WTC11 (cell line): ENCODE measurements around the gene FLT4.

Experiments used
- E2F5 ChIP-seq: sonication (generic); formaldehyde crosslinking; IDR thresholded peaks from 2 replicates; pipeline ENCODE4 v1.8.1; 2022; ENCODE audit warnings: mild to moderate bottlenecking, moderate library complexity, missing genetic modification reagents
- ESRRA ChIP-seq: sonication (generic); formaldehyde crosslinking; IDR thresholded peaks from 2 replicates; pipeline ENCODE4 v1.8.1; 2022; ENCODE audit warnings: mild to moderate bottlenecking, missing genetic modification reagents, borderline replicate concordance
- JUN ChIP-seq: sonication (generic); formaldehyde crosslinking; IDR thresholded peaks from 2 replicates; pipeline ENCODE4 v1.8.0; 2023; ENCODE audit warnings: mild to moderate bottlenecking, missing genetic modification reagents
- ZBTB43 ChIP-seq: sonication (generic); formaldehyde crosslinking; IDR thresholded peaks from 2 replicates; pipeline ENCODE4 v1.8.1; 2023; ENCODE audit warnings: mild to moderate bottlenecking, missing genetic modification reagents
- ZNF121 ChIP-seq: sonication (generic); formaldehyde crosslinking; IDR thresholded peaks from 2 replicates; pipeline ENCODE4 v1.8.0; 2023; ENCODE audit warnings: missing genetic modification reagents
- ZNF263 ChIP-seq: sonication (generic); formaldehyde crosslinking; IDR thresholded peaks from 2 replicates; pipeline ENCODE4 v1.8.1; 2022; ENCODE audit warnings: low read depth, mild to moderate bottlenecking, moderate library complexity, missing genetic modification reagents
- TF ChIP-seq, protein P1 (sequence below): fragments of 200-600 bp; IDR thresholded peaks from 2 replicates; pipeline ENCODE4 v1.8.0; 2022; ENCODE audit warnings: antibody characterized with exemption
- TF ChIP-seq, protein P2 (sequence below): sonication (generic); formaldehyde crosslinking; IDR thresholded peaks from 2 replicates; pipeline ENCODE4 v1.8.0; 2022; ENCODE audit warnings: mild to moderate bottlenecking, missing genetic modification reagents

DNA sequence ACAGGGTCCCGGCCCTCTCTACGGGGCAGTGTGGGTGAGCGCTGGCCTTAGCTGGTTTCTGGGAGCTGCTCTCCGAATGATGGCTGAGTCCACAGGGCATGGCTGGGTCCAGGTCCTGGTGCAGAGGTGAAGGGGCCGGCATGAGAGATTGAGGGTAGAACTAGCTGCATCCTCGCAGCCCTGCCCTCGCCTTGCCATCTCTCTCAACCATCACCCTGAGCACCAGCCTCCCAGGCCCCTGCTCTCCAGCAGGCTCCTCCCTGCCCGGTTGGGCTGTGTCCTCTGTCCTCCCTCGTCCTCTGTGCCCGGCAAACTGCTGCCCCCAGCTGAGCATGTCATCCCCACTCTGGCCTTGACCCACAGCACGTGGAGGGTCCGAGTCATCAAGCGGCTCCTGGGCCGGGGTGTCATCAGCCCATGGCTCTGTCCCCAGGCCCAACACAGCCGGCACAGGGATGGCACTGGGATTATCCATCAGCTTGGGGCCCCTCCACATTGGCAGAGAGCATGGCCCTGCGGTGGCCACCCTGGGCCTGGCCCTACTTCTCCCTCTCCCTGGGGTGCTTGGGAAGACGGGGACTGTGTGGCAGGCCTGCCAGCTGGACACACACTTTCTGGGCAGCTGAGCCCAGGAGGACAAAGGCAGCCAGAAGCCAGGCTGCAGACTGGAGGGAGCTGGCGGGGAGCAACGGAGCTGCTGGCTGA lies 8.4 kb downstream of the FLT4 start:
- TF ChIP-seq, protein P1, sequence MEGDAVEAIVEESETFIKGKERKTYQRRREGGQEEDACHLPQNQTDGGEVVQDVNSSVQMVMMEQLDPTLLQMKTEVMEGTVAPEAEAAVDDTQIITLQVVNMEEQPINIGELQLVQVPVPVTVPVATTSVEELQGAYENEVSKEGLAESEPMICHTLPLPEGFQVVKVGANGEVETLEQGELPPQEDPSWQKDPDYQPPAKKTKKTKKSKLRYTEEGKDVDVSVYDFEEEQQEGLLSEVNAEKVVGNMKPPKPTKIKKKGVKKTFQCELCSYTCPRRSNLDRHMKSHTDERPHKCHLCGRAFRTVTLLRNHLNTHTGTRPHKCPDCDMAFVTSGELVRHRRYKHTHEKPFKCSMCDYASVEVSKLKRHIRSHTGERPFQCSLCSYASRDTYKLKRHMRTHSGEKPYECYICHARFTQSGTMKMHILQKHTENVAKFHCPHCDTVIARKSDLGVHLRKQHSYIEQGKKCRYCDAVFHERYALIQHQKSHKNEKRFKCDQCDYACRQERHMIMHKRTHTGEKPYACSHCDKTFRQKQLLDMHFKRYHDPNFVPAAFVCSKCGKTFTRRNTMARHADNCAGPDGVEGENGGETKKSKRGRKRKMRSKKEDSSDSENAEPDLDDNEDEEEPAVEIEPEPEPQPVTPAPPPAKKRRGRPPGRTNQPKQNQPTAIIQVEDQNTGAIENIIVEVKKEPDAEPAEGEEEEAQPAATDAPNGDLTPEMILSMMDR: no peak
- no peak for TF ChIP-seq ZNF121
- TF ChIP-seq E2F5 (CRISPR knock-in tag): no peak
- TF ChIP-seq, protein P2, sequence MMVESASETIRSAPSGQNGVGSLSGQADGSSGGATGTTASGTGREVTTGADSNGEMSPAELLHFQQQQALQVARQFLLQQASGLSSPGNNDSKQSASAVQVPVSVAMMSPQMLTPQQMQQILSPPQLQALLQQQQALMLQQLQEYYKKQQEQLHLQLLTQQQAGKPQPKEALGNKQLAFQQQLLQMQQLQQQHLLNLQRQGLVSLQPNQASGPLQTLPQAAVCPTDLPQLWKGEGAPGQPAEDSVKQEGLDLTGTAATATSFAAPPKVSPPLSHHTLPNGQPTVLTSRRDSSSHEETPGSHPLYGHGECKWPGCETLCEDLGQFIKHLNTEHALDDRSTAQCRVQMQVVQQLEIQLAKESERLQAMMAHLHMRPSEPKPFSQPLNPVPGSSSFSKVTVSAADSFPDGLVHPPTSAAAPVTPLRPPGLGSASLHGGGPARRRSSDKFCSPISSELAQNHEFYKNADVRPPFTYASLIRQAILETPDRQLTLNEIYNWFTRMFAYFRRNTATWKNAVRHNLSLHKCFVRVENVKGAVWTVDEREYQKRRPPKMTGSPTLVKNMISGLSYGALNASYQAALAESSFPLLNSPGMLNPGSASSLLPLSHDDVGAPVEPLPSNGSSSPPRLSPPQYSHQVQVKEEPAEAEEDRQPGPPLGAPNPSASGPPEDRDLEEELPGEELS (CRISPR knock-in tag): no peak
- TF ChIP-seq JUN: no peak
- no peak for TF ChIP-seq ESRRA (CRISPR knock-in tag)
- no peak for TF ChIP-seq ZBTB43 (CRISPR knock-in tag)
- no peak for TF ChIP-seq ZNF263 (CRISPR knock-in tag)
